ENCODE measurements around the gene RUSF1. TPM values are rescaled to one million over a fixed set of nuclear protein-coding genes. Genes with fewer than 3 reads are reported as not detected.
A peak's percentile ranks its signal among the peaks of the same experiment; 100 is the strongest.

RUSF1 gene
- total and polyA plus RNA-seq, 9 of the 15 experiments (the other 6 are each of a cell fraction or from before 2014, with no cell fraction given): 0.80 to 52.8 (median 27.6) TPM

DNA sequence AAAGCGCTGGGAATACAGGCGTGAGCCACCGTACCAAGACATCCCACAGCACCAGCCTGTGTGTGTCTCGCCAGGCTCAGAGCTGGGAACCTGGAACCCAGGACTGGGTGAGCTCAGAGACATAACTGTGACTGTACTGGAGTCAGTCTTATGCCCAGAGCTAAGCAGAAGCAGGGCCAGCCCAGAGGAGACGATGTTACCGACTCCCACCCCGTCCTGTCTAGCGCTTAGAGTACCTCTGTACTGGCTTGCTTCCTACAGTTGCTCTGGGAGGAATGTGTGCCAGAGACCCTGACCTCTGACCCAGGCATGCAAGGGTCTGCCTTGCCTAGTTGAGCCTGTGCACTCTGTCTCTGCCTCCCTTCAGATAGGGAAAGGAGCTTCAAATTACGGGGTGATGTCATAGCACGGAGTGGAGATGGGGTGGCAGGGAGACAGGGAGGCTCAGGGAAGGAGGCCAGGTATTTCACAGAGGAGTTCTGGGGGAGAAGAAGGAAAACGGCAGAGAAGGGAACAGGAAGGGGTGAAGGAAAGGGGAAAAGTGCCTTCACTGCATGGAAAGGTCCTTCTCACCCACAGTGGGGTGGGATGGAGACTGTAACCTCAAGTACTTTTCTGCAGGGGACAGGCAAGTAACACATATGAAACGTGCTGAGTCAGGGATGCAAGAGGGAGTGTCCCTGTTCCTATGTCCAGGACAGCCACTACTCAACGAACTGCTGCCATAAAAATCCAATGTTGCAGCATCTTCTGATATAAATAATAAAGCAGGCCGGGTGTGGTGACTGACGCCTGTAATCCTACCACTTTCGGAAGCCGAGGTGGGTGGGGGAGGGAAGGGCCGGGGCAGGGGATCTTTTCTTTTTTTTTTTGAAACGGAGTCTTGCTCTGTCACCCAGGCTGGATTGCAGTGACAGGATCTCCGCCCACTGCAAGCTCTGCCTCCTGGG, 54.7 kb downstream of the RUSF1 start (continued):
- TF ChIP-seq CREM (IDR thresholded peaks at IDR 0.05; ENCODE audit: low read depth): 0 out of 2 replicates have a peak, but pooled peaks have one; percentile 33
- no peak for TF ChIP-seq THRAP3 (IDR thresholded peaks at IDR 0.05; ENCODE audit: borderline replicate concordance)
- TF ChIP-seq ZNF766 (CRISPR knock-in tag; conservative IDR thresholded peaks at IDR 0.05): no peak
- no peak for TF ChIP-seq RBFOX2 (IDR thresholded peaks at IDR 0.05; ENCODE audit: low read depth, low read length)
- 0 out of 2 replicates have a peak, but pooled peaks have one; percentile 38 for TF ChIP-seq NCOA1 (IDR thresholded peaks at IDR 0.05; ENCODE audit: low read depth)
- TF ChIP-seq, protein P1, sequence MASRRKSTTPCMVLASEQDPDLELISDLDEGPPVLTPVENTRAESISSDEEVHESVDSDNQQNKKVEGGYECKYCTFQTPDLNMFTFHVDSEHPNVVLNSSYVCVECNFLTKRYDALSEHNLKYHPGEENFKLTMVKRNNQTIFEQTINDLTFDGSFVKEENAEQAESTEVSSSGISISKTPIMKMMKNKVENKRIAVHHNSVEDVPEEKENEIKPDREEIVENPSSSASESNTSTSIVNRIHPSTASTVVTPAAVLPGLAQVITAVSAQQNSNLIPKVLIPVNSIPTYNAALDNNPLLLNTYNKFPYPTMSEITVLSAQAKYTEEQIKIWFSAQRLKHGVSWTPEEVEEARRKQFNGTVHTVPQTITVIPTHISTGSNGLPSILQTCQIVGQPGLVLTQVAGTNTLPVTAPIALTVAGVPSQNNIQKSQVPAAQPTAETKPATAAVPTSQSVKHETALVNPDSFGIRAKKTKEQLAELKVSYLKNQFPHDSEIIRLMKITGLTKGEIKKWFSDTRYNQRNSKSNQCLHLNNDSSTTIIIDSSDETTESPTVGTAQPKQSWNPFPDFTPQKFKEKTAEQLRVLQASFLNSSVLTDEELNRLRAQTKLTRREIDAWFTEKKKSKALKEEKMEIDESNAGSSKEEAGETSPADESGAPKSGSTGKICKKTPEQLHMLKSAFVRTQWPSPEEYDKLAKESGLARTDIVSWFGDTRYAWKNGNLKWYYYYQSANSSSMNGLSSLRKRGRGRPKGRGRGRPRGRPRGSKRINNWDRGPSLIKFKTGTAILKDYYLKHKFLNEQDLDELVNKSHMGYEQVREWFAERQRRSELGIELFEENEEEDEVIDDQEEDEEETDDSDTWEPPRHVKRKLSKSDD (conservative IDR thresholded peaks at IDR 0.05; ENCODE audit: low read length): no peak
- peak; percentile 78 for TF ChIP-seq BACH1 (tag; IDR thresholded peaks at IDR 0.05)
- no peak for TF ChIP-seq ZNF224 (CRISPR knock-in tag; IDR thresholded peaks at IDR 0.05)
- peak; percentile 98 for TF ChIP-seq MAFG (tag; conservative IDR thresholded peaks at IDR 0.05)
- TF ChIP-seq ZNF408 (CRISPR knock-in tag; IDR thresholded peaks at IDR 0.05; ENCODE audit: low read depth): no peak
- TF ChIP-seq, protein P2, sequence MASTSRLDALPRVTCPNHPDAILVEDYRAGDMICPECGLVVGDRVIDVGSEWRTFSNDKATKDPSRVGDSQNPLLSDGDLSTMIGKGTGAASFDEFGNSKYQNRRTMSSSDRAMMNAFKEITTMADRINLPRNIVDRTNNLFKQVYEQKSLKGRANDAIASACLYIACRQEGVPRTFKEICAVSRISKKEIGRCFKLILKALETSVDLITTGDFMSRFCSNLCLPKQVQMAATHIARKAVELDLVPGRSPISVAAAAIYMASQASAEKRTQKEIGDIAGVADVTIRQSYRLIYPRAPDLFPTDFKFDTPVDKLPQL (IDR thresholded peaks at IDR 0.05; ENCODE audit: extremely low read depth, insufficient read length): no peak
- TF ChIP-seq ZNF431 (CRISPR knock-in tag; IDR thresholded peaks at IDR 0.05): no peak
- peak; percentile 83; the same call in 1 of the 2 replicates for TF ChIP-seq OTX1 (CRISPR knock-in tag; IDR thresholded peaks at IDR 0.05)
- TF ChIP-seq, protein P3, sequence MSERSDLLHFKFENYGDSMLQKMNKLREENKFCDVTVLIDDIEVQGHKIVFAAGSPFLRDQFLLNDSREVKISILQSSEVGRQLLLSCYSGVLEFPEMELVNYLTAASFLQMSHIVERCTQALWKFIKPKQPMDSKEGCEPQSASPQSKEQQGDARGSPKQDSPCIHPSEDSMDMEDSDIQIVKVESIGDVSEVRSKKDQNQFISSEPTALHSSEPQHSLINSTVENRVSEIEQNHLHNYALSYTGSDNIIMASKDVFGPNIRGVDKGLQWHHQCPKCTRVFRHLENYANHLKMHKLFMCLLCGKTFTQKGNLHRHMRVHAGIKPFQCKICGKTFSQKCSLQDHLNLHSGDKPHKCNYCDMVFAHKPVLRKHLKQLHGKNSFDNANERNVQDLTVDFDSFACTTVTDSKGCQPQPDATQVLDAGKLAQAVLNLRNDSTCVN (CRISPR knock-in tag; IDR thresholded peaks at IDR 0.05): 0 out of 2 replicates have a peak, but pooled peaks have one; percentile 58
- TF ChIP-seq, protein P4, sequence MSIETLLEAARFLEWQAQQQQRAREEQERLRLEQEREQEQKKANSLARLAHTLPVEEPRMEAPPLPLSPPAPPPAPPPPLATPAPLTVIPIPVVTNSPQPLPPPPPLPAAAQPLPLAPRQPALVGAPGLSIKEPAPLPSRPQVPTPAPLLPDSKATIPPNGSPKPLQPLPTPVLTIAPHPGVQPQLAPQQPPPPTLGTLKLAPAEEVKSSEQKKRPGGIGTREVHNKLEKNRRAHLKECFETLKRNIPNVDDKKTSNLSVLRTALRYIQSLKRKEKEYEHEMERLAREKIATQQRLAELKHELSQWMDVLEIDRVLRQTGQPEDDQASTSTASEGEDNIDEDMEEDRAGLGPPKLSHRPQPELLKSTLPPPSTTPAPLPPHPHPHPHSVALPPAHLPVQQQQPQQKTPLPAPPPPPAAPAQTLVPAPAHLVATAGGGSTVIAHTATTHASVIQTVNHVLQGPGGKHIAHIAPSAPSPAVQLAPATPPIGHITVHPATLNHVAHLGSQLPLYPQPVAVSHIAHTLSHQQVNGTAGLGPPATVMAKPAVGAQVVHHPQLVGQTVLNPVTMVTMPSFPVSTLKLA (conservative IDR thresholded peaks at IDR 0.05): 0 out of 4 replicates have a peak, but pooled peaks have one; percentile 18 to 38
- TF ChIP-seq DMBX1 (CRISPR knock-in tag; IDR thresholded peaks at IDR 0.05; ENCODE audit: borderline replicate concordance): no peak
- no peak for TF ChIP-seq BHLHE40 (IDR thresholded peaks at IDR 0.05; ENCODE audit: low read length)
- no peak for TF ChIP-seq ZNF75A (CRISPR knock-in tag; IDR thresholded peaks at IDR 0.05)
- peak; percentile 75; the same call in 1 of the 2 replicates for TF ChIP-seq MTA1 (IDR thresholded peaks at IDR 0.05; ENCODE audit: borderline replicate concordance)
- no peak; the same call in 1 of the 2 replicates for TF ChIP-seq PHF8 (IDR thresholded peaks at IDR 0.05; ENCODE audit: borderline replicate concordance, low read length)
- no peak for TF ChIP-seq ZBTB17 (CRISPR knock-in tag; IDR thresholded peaks at IDR 0.05)
- TF ChIP-seq GATA2 (CRISPR knock-in tag; IDR thresholded peaks at IDR 0.05): no peak

Data from K562 (cell line).